Suprapubic skin (tissue), 4 donors: ENCODE data around the gene OXA1L. TPM values are rescaled to one million over a fixed set of nuclear protein-coding genes. Genes with fewer than 3 reads are reported as not detected.
A peak's percentile ranks its signal among the peaks of the same experiment; 100 is the strongest.
"Not testable (repeated sequence)": the region's sequence is repeated elsewhere in the genome, so short reads cannot be mapped to it uniquely, and the experiment has no call there.

ENCODE experiments used
- DNase-seq, 2 donors: peaks; one replicate each; pipeline ENCODE4 v3.0.0-alpha.2; 2019; ENCODE audit warnings: low spot score in 2 of 2
- H3K27ac ChIP-seq: fragments of 200-600 bp; sonication (generic); one replicate; pipeline ENCODE4 v1.5.1; 2019
- H3K27me3 ChIP-seq: fragments of 200-600 bp; sonication (generic); one replicate; pipeline ENCODE4 v1.5.1; 2019
- H3K36me3 ChIP-seq: fragments of 200-600 bp; sonication (generic); one replicate; pipeline ENCODE4 v1.5.1; 2019
- H3K4me1 ChIP-seq: fragments of 200-600 bp; sonication (generic); one replicate; pipeline ENCODE4 v1.5.1; 2019
- H3K4me3 ChIP-seq: fragments of 200-600 bp; sonication (generic); one replicate; pipeline ENCODE4 v1.5.1; 2019; ENCODE audit warnings: mild to moderate bottlenecking
- H3K9me3 ChIP-seq: fragments of 200-600 bp; sonication (generic); one replicate; pipeline ENCODE4 v1.5.1; 2019
- CTCF ChIP-seq, 2 donors: fragments of 200-600 bp in 1 of 2; fragments of 450-650 bp in 1 of 2; sonication (generic) in 1 of 2; IDR thresholded peaks; one replicate each; pipeline ENCODE4 v1.5.1; 2016 to 2019; ENCODE audit warnings: antibody characterized with exemption in 2 of 2, mild to moderate bottlenecking in 1 of 2, moderate library complexity in 1 of 2
- EP300 ChIP-seq: sonication (generic); formaldehyde crosslinking; IDR thresholded peaks from one replicate; pipeline ENCODE4 v1.6.1; 2017; ENCODE audit warnings: antibody characterized with exemption
- POLR2A ChIP-seq, 2 donors: fragments of 450-650 bp; IDR thresholded peaks; one replicate each; pipeline ENCODE4 v1.6.1; 2017; ENCODE audit warnings: antibody characterized with exemption in 2 of 2, mild to moderate bottlenecking in 2 of 2, moderate library complexity in 2 of 2
- POLR2AphosphoS5 ChIP-seq, 3 donors: sonication (generic); formaldehyde crosslinking; IDR thresholded peaks; one replicate each; pipeline ENCODE4 v1.6.1; 2017; ENCODE audit warnings: antibody characterized with exemption in 3 of 3
- WGBS: methylation state at CpG from one replicate; pipeline ENCODE4 v1.1.5; 2018; 5-methylcytosine and 5-hydroxymethylcytosine counted together
- total RNA-seq, 4 donors: library from RNA; depleted of rRNA; stranded (reverse); fragments of >200 nt; gene quantifications; one replicate each; pipeline ENCODE4 v1.1.0, GENCODE V29; 2016

The OXA1L gene
- total RNA-seq, 4 donors from 2014 or later: 75.7 to 107 (median 91.8) TPM

- Histone ChIP-seq H3K4me3 (no peak overlapping the region), H3K27ac (no peak overlapping the region), H3K36me3 (no peaks in the 10 kb centered on the region), H3K9me3 (no peaks in the 10 kb centered on the region), H3K4me1 (peaks cover 3% of the 10 kb centered on the region), H3K27me3 (no peaks in the 10 kb centered on the region)
- no peak for DNase-seq
- 65% methylated on average over 6 of the region's 6 CpGs for WGBS
- TF ChIP-seq EP300: no peak
These were observed 12.9 kb upstream of the OXA1L start for GRCh38 chr14:22753586-22753985.

- DNase-seq, H3K4me3 ChIP-seq, H3K27ac ChIP-seq, H3K27me3 ChIP-seq, H3K4me1 ChIP-seq, H3K36me3 ChIP-seq: not testable (repeated sequence)
- peaks cover 12% of the 10 kb centered on the region for H3K9me3 ChIP-seq
- WGBS: 83% methylated on average over 10 of the region's 10 CpGs
These were observed 8.4 kb upstream of the OXA1L start for GRCh38 chr14:22757972-22758650.

- no peak for DNase-seq
These were observed 4.8 kb upstream of the OXA1L start for GRCh38 chr14:22761734-22762133.

GRCh38 chr14:22764382-22764781, 2.1 kb upstream of the OXA1L start:
- Histone ChIP-seq H3K9me3 (peaks cover 12% of the 10 kb centered on the region), H3K36me3 (peaks cover 13% of the 10 kb centered on the region), H3K27me3 (no peaks in the 10 kb centered on the region), H3K4me1 (peaks cover 20% of the 10 kb centered on the region), H3K27ac (no peak overlapping the region), H3K4me3 (no peak overlapping the region)
- DNase-seq: no peak
- WGBS: 74% methylated on average over 4 of the region's 4 CpGs
- no peak for TF ChIP-seq POLR2AphosphoS5 (IDR thresholded peaks at IDR 0.05)
- TF ChIP-seq EP300: no peak
- TF ChIP-seq POLR2A (IDR thresholded peaks at IDR 0.05): no peak
- TF ChIP-seq CTCF (IDR thresholded peaks at IDR 0.05): no peak

More at GRCh38 chr14:22761734-22762133, 4.8 kb upstream of the OXA1L start:
- H3K36me3 ChIP-seq: no peaks in the 10 kb centered on the region
- TF ChIP-seq EP300 (no peak), CTCF (IDR thresholded peaks at IDR 0.05) (no peak), POLR2A (IDR thresholded peaks at IDR 0.05) (no peak), POLR2AphosphoS5 (IDR thresholded peaks at IDR 0.05) (no peak)
- no peak overlapping the region for H3K27ac ChIP-seq
- H3K27me3 ChIP-seq: no peaks in the 10 kb centered on the region
- H3K4me3 ChIP-seq: no peak overlapping the region
- H3K4me1 ChIP-seq: peaks cover 5% of the 10 kb centered on the region
- 90% methylated on average over 1 of the region's 1 CpG for WGBS
- H3K9me3 ChIP-seq: peaks cover 12% of the 10 kb centered on the region

- 4% methylated on average over 6 of the region's 6 CpGs for WGBS
- Histone ChIP-seq H3K4me3 (peak overlapping the region; percentile 60), H3K27me3 (no peaks in the 10 kb centered on the region), H3K36me3 (peaks cover 39% of the 10 kb centered on the region), H3K4me1 (peaks cover 20% of the 10 kb centered on the region), H3K9me3 (peaks cover 4% of the 10 kb centered on the region), H3K27ac (no peak overlapping the region)
- no peak for DNase-seq
- TF ChIP-seq POLR2AphosphoS5 (IDR thresholded peaks at IDR 0.05) (no peak), POLR2A (IDR thresholded peaks at IDR 0.05) (no peak), CTCF (IDR thresholded peaks at IDR 0.05) (no peak), EP300 (no peak)
These were observed 768 bp downstream of the OXA1L start for GRCh38 chr14:22767323-22767589.

- DNase-seq: no peak
- no peak overlapping the region for H3K27ac ChIP-seq
- TF ChIP-seq CTCF (IDR thresholded peaks at IDR 0.05): no peak
- TF ChIP-seq POLR2AphosphoS5 (IDR thresholded peaks at IDR 0.05): no peak
- no peak for TF ChIP-seq POLR2A (IDR thresholded peaks at IDR 0.05)
- TF ChIP-seq EP300: no peak
- H3K36me3 ChIP-seq: peaks cover 54% of the 10 kb centered on the region
- H3K4me3 ChIP-seq: no peak overlapping the region
- no peaks in the 10 kb centered on the region for H3K9me3 ChIP-seq
- H3K27me3 ChIP-seq: no peaks in the 10 kb centered on the region
- 93% methylated on average over 4 of the region's 4 CpGs for WGBS
- peaks cover 20% of the 10 kb centered on the region for H3K4me1 ChIP-seq
These were observed 2.5 kb downstream of the OXA1L start for GRCh38 chr14:22768947-22769346.
